Suprapubic skin (tissue), 4 donors: Measurements from ENCODE around the gene TCEAL7.

ENCODE experiments used
- POLR2A ChIP-seq, 2 donors: fragments of 450-650 bp; IDR thresholded peaks; one replicate each; pipeline ENCODE4 v1.6.1; 2017; ENCODE audit warnings: antibody characterized with exemption in 2 of 2, mild to moderate bottlenecking in 2 of 2, moderate library complexity in 2 of 2
- POLR2AphosphoS5 ChIP-seq, 3 donors: sonication (generic); formaldehyde crosslinking; IDR thresholded peaks; one replicate each; pipeline ENCODE4 v1.6.1; 2017; ENCODE audit warnings: antibody characterized with exemption in 3 of 3
- TF ChIP-seq, protein P1 (sequence below), 2 donors: fragments of 200-600 bp in 1 of 2; fragments of 450-650 bp in 1 of 2; sonication (generic) in 1 of 2; IDR thresholded peaks; one replicate each; pipeline ENCODE4 v1.5.1; 2016 to 2019; ENCODE audit warnings: antibody characterized with exemption in 2 of 2, mild to moderate bottlenecking in 1 of 2, moderate library complexity in 1 of 2

GRCh38 chrX:103373581-103373980, 43.5 kb downstream of the TCEAL7 start:
- TF ChIP-seq, protein P1, sequence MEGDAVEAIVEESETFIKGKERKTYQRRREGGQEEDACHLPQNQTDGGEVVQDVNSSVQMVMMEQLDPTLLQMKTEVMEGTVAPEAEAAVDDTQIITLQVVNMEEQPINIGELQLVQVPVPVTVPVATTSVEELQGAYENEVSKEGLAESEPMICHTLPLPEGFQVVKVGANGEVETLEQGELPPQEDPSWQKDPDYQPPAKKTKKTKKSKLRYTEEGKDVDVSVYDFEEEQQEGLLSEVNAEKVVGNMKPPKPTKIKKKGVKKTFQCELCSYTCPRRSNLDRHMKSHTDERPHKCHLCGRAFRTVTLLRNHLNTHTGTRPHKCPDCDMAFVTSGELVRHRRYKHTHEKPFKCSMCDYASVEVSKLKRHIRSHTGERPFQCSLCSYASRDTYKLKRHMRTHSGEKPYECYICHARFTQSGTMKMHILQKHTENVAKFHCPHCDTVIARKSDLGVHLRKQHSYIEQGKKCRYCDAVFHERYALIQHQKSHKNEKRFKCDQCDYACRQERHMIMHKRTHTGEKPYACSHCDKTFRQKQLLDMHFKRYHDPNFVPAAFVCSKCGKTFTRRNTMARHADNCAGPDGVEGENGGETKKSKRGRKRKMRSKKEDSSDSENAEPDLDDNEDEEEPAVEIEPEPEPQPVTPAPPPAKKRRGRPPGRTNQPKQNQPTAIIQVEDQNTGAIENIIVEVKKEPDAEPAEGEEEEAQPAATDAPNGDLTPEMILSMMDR (IDR thresholded peaks at IDR 0.05), result no peak
- no peak for TF ChIP-seq POLR2A (IDR thresholded peaks at IDR 0.05)
- no peak for TF ChIP-seq POLR2AphosphoS5 (IDR thresholded peaks at IDR 0.05)
